Upper lobe of left lung (tissue), 6 donors: ENCODE measurements around the gene HOOK1. TPM values are rescaled to one million over a fixed set of nuclear protein-coding genes. Genes with fewer than 3 reads are reported as not detected.

ENCODE experiments used
- ATAC-seq, 2 donors: fragments of 200-7000 bp; cut with Tn5 transposase; one replicate each; pipeline ENCODE4 v1.9.1; 2022; ENCODE audit warnings: mild to moderate bottlenecking in 2 of 2, moderate library complexity in 2 of 2; ENCODE audit not compliant: low FRiP score in 2 of 2
- DNase-seq, 2 donors: peaks; one replicate each; pipeline ENCODE4 v3.0.0-alpha.2; 2019 to 2020
- H3K27ac ChIP-seq, 4 donors: fragments of 200-600 bp; sonication (generic); one replicate each; pipeline ENCODE4 v1.5.1; 2016 to 2019
- H3K27me3 ChIP-seq, 4 donors: fragments of 200-600 bp; sonication (generic); one replicate each; pipeline ENCODE4 v1.5.1; 2017 to 2019
- H3K36me3 ChIP-seq, 4 donors: fragments of 200-600 bp; sonication (generic); one replicate each; pipeline ENCODE4 v1.5.1; 2016 to 2019
- H3K4me1 ChIP-seq, 4 donors: fragments of 200-600 bp; sonication (generic); one replicate each; pipeline ENCODE4 v1.5.1; 2018 to 2019
- H3K4me3 ChIP-seq, 4 donors: fragments of 200-600 bp; sonication (generic); one replicate each; pipeline ENCODE4 v1.5.1; 2017 to 2019; ENCODE audit warnings: mild to moderate bottlenecking in 2 of 4, moderate library complexity in 1 of 4
- H3K9me3 ChIP-seq, 4 donors: fragments of 200-600 bp; sonication (generic); one replicate each; pipeline ENCODE4 v1.5.1; 2018 to 2019
- CTCF ChIP-seq, 6 experiments: fragments of 450-650 bp in 4 of 6; fragments of 200-600 bp in 2 of 6; sonication (generic) in 2 of 6; IDR thresholded peaks; one replicate each; pipeline ENCODE4 v1.5.1; 2016 to 2019; ENCODE audit warnings: antibody characterized with exemption in 6 of 6
- EP300 ChIP-seq, 4 donors: sonication (generic); formaldehyde crosslinking; IDR thresholded peaks; one replicate each; pipeline ENCODE4 v1.5.1; 2017; ENCODE audit warnings: antibody characterized with exemption in 4 of 4, control low read depth in 2 of 4
- POLR2A ChIP-seq, 4 donors: fragments of 450-650 bp; IDR thresholded peaks; one replicate each; pipeline ENCODE4 v1.5.1; 2016 to 2017; ENCODE audit warnings: antibody characterized with exemption in 4 of 4, mild to moderate bottlenecking in 2 of 4
- POLR2AphosphoS5 ChIP-seq, 2 donors: sonication (generic); formaldehyde crosslinking; IDR thresholded peaks; one replicate each; pipeline ENCODE4 v1.5.1; 2017; ENCODE audit warnings: antibody characterized with exemption in 2 of 2
- WGBS, 2 donors: methylation state at CpG; one replicate each; pipeline ENCODE4 v1.1.5; 2017 to 2018; 5-methylcytosine and 5-hydroxymethylcytosine counted together
- total RNA-seq, 6 donors: library from RNA; depleted of rRNA in 4 of 6; stranded (reverse); fragments of >200 nt in 4 of 6; gene quantifications; one replicate each; pipeline versions ENCODE4 v1.1.0 to v1.2.1, GENCODE V29; 2016 to 2021
- donor health status: DM: no; HTN: no; CAD: no; lungs with moderate emphysema.
- donor health status: DM: no; HTN: yes; CAD: no; lungs with severe emphysema.

HOOK1 gene
- total RNA-seq, 6 donors from 2014 or later = 5.3 to 27.6 (median 11.1) TPM

- no peak for TF ChIP-seq CTCF (IDR thresholded peaks at IDR 0.05)
- no peak for TF ChIP-seq EP300 (IDR thresholded peaks at IDR 0.05)
- TF ChIP-seq POLR2AphosphoS5 (IDR thresholded peaks at IDR 0.05) = no peak
- no peak for TF ChIP-seq POLR2A (IDR thresholded peaks at IDR 0.05)
- Histone ChIP-seq H3K4me3 (no peak overlapping the region), H3K27me3 (no peaks in the 10 kb centered on the region), H3K27ac (no peak overlapping the region), H3K36me3 (no peaks in the 10 kb centered on the region), H3K4me1 (no peaks in the 10 kb centered on the region), H3K9me3 (no peaks in the 10 kb centered on the region)
- ATAC-seq (no peak), DNase-seq (no peak)
Observed at GRCh38 chr1:59805554-59805953, 9.2 kb upstream of the HOOK1 start.

- ATAC-seq = peak; percentile 88 to 96
- Histone ChIP-seq H3K4me1 (peaks cover 2 to 17% (median 10%) of the 10 kb centered on the region in 4 donors), H3K36me3 (no peaks in the 10 kb centered on the region), H3K27ac (peak overlapping the region; percentile 58 to 79 (median 76)), H3K4me3 (peak overlapping the region in 3 of 4 donors; percentile 56 to 61 (median 56)), H3K27me3 (peaks cover 0 to 15% (median 7%) of the 10 kb centered on the region in 4 donors), H3K9me3 (no peaks in the 10 kb centered on the region)
- WGBS, 2 donors = 13 to 21% methylated on average over 8 to 32 of the region's 50 CpGs
- no peak for TF ChIP-seq EP300 (IDR thresholded peaks at IDR 0.05)
- TF ChIP-seq POLR2AphosphoS5 (IDR thresholded peaks at IDR 0.05) = peak in 1 of 2 donors; percentile 30
- TF ChIP-seq CTCF (IDR thresholded peaks at IDR 0.05) = peak in 1 of 6 experiments; percentile 5
- TF ChIP-seq POLR2A (IDR thresholded peaks at IDR 0.05) = peak in 1 of 4 donors; percentile 44
- DNase-seq = peak; percentile 88 to 95
Observed at GRCh38 chr1:59814180-59814900, 409 bp upstream of the HOOK1 start.

- no peak for TF ChIP-seq POLR2A (IDR thresholded peaks at IDR 0.05)
- no peak for TF ChIP-seq CTCF (IDR thresholded peaks at IDR 0.05)
- no peak for TF ChIP-seq EP300 (IDR thresholded peaks at IDR 0.05)
- TF ChIP-seq POLR2AphosphoS5 (IDR thresholded peaks at IDR 0.05) = no peak
- Histone ChIP-seq H3K27ac (no peak overlapping the region), H3K36me3 (no peaks in the 10 kb centered on the region), H3K27me3 (peaks cover 0 to 15% (median 7%) of the 10 kb centered on the region in 4 donors), H3K4me3 (peak overlapping the region in 3 of 4 donors; percentile 56 to 61 (median 56)), H3K9me3 (no peaks in the 10 kb centered on the region), H3K4me1 (peaks cover 2 to 17% (median 10%) of the 10 kb centered on the region in 4 donors)
- ATAC-seq (no peak), DNase-seq (no peak)
- WGBS, 2 donors = 32 to 54% methylated on average over 3 of the region's 3 CpGs
Observed at GRCh38 chr1:59815892-59816291, 1.1 kb downstream of the HOOK1 start.

GRCh38 chr1:59816318-59816878 lies 1.6 kb downstream of the HOOK1 start:
- Histone ChIP-seq H3K27ac (no peak overlapping the region), H3K36me3 (no peaks in the 10 kb centered on the region), H3K4me3 (peak overlapping the region in 1 of 4 donors; percentile 56), H3K9me3 (no peaks in the 10 kb centered on the region), H3K27me3 (peaks cover 0 to 15% (median 7%) of the 10 kb centered on the region in 4 donors), H3K4me1 (peaks cover 2 to 17% (median 10%) of the 10 kb centered on the region in 4 donors)
- DNase-seq (no peak), ATAC-seq (no peak)
- 56 to 62% methylated on average over 5 of the region's 5 CpGs for WGBS, 2 donors
- TF ChIP-seq EP300 (IDR thresholded peaks at IDR 0.05) (no peak), CTCF (IDR thresholded peaks at IDR 0.05) (no peak), POLR2A (IDR thresholded peaks at IDR 0.05) (no peak), POLR2AphosphoS5 (IDR thresholded peaks at IDR 0.05) (no peak)
